Kidney glomerular epithelial cell (primary cell): Measurements from ENCODE around the gene RND3.

ENCODE experiments used
- DNase-seq: peaks from one replicate; lab custom pipeline; 2025; lab: John Stamatoyannopoulos, UW

RND3 gene

DNA sequence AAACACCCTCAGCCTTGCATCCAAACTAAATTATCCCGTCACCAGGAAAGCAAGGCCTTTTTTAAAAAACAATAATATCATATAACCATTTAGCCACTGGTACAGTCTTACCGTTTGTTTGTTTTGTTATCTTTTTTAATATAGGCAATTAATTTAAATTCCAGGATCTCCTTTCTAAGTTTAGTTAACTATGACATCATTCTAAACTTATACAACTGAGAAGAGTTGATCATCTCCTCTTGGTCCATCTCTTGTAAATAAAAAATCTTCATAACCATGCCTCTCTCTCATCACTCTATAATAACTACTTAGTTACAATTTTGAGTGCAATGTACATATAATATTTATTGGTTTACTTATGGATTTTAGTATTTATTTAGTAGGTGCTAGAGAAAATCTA, 46.2 kb downstream of the RND3 start:
- DNase-seq, result no peak

DNA sequence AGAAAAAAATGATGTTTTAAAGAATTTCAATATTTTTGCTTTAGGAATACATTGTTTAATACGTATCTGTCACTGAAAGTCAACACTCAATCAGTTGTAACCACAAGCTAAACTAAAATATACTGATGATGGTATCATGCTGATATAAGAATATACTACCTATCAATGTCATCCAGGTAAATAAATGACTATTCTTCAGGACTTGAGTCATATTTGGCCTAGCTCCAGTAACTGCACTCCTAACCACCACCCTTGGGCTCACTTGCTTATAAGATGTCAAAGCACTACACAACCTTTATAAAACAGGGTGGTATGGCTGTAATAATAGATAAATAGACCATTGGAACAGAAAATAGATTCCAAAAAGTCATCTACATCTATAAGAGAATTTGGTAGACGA, 48.8 kb downstream of the RND3 start:
- no peak for DNase-seq

DNA sequence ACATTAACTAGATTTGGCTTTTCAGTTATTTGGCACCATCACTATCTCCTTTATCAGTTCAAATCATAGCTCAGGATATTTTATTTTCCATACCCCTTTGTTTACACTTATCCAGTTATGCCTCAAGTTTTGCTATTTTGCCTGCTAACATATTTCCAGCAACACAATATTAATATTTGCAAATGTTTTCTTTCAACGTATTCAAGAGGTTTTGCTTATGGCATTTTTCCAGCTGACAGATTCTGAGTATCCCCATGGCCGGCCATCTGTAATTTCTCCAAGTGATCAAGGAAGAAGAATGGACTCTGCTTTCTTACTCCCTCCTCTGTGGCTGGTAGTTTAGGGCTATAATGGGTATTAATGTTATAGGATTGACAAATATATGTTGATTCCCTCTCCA, 49.4 kb downstream of the RND3 start:
- no peak for DNase-seq

DNA sequence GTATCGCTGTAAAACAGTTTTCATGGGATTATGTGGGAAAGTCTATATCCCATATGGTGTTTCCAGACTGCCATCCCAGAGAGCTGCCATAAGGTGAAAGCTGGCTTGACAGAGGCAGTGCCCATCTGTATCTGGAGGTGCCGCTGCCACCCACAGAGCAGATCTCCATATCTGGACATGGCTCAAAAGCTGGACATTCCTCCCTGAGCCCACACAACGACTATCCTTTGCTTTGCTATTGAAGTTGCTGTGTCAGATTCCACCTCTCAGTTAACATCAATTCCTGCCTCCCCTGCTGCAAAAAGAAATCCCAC, 55.2 kb downstream of the RND3 start:
- no peak for DNase-seq

DNA sequence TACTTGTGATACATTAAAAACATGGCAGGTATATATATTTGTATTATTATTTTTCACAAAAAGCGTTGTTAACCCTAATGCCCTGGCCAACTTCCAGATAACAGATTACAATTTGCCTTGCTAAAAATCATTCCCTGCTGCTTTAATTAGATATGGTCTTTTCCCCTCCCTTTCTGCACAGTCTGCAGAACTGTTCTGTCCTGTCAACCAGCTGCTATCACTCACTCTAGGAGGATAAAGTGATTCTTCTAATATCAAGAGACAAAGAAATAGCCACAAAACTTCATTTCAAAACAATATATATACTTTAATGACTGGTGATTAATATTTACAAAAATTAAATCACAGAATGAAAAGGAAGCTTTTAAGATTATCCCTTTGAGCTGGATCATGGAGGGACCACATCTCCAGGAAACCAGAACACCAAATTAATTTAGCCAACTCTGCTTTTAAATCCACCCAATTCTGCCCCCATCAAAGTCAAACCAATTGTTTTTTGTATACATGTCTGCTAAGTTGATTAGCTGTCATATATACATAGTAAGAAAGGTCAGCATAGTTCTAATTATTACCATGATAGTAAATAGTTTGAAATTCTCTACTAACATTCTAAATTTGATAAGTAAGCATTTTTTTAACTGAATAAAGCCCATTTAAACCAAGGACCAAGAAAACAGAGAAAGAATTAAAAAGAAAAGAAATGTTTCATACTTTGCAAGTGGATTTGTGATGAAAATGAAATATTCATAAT, 55.7 kb downstream of the RND3 start:
- DNase-seq, result no peak

- no peak for DNase-seq
These were observed 58.0 kb downstream of the RND3 start for GRCh38 chr2:150429384-150429961.

DNA sequence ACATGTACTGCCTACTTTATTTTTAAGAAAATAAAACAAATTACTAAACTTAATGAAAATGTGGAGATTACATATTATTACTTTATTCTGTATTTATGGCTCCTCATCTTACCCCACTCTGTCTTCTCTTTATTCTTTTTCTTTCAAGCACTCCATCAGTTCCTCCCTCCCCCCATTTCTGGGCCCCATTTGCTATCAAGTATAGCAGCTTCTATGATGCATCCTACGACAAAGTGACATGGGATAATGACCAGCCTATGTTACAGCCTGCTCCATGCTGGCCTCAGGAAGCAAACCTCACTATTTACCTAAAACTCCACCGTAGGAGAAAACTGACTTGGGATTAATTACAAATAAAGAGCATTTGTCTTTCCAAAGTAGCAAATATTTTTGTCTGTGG, 58.8 kb downstream of the RND3 start:
- DNase-seq, result no peak

DNA sequence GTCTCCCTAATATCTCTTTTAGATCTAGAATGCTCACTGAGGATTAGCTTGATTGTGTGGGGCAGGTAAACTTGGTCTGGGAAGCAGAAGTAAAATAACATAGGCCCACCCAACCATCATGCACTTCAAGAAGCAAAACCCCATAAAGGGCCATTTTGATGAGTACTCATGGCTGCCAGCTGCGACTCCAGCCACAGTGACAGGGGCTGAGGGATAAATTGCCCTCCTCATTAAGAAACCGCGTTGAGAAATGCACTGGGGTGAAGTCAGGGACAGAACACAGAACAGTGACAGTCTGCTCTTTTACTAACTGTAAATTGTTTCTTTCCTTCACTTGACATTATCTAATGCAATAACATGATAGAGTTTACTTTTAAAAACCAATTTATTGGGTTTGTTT, 60.2 kb downstream of the RND3 start:
- DNase-seq, result no peak

- DNase-seq, result no peak
These were observed 60.7 kb downstream of the RND3 start for GRCh38 chr2:150426724-150427123.

GRCh38 chr2:150426315-150426714, 61.2 kb downstream of the RND3 start:
- no peak for DNase-seq

DNA sequence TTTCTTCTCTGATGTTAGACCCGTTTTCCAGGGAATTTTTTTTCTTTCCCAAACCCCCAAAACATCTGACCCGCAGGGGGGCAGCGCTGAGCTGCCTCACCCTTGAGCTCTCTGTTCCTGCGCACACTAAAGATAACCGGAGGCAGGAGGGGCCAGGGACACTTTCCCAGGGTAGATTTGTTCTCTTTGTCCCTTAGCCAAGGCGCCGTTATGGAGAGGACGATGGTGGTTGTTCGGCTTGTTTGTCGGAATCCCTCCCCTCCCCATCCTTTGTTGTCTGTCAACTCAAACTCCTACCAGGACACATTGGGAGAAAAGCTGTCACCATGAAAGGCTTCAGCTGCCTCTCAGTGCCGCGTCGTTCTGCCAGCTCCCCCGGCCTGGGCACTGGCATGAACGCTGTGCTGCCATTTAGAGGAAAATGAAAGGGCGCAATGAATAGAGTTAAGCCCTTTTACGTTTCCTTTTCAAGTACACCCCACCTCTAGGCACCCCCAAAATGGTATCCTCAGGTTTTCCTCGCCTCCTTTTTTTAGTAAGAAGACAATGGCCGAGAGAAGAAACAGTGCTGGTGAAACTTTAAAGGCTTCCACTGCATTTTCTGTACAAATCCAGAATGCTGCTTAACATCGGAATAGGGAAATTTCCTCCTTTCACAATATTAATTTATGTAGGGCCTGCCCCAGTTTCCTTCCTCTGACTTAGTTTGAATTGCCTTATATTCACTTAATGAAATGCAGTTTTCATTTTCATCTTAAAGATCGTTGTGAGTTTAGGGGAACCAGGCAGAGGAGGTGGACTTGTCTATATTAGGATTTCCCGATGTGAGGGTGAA, 62.1 kb downstream of the RND3 start:
- no peak for DNase-seq

- DNase-seq, result no peak
These were observed 63.1 kb downstream of the RND3 start for GRCh38 chr2:150424406-150424805.

- DNase-seq, result no peak
These were observed 66.3 kb downstream of the RND3 start for GRCh38 chr2:150421126-150421651.

- no peak for DNase-seq
These were observed 68.6 kb downstream of the RND3 start for GRCh38 chr2:150418916-150419315.
